Superior temporal gyrus (tissue), 1 donor: ENCODE measurements around the gene SNAP29.
"Not testable (repeated sequence)": the region's sequence is repeated elsewhere in the genome, so short reads cannot be mapped to it uniquely, and the experiment has no call there.

Source experiments
- DNase-seq: peaks from one replicate; pipeline ENCODE4 v3.0.0-alpha.2; 2016; ENCODE audit errors: extremely low spot score

SNAP29 gene

DNA sequence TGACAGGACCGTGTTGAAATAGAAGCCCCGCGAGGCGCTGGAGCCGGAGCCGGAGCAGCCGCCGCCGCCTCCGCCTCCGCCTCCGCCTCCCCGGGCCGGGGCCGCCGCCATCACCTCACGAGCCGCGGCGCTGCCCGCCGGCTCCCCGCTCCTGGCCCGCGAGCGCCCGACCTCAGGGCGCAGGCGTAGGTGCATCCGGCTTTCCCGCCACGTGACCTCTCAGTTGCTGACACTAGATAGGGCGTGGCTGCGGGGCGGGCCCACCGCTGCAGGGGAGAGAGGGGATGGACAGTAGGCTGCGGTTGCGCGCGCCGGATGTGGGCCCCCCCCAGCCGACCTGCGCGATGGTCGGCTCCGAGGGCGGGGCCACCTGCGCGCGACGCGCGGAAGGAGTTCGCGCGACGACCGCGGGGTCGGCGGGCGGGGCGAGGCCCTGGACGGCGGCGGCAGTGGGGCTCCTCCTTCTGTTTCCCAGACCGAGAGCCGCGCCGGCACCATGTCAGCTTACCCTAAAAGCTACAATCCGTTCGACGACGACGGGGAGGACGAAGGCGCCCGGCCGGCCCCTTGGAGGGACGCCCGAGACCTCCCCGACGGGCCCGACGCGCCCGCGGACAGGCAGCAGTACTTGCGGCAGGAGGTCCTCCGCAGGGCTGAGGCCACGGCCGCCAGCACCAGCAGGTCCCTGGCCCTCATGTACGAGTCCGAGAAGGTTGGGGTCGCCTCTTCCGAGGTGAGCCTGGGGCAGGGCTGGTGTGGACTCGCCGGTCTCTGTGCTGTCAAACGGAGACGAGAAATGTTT lies at the start of gene SNAP29, which contains the start of gene PI4KA:
TSS of gene SNAP29 (plus strand) at position 393 of the 802 bp plus-strand sequence. CDS start at position 497, 104 bp downstream.
TSS of gene PI4KA (minus strand) at position 197 of the 802 bp plus-strand sequence. CDS start at position 111, 86 bp downstream.
- peak; percentile 98 for DNase-seq

DNA sequence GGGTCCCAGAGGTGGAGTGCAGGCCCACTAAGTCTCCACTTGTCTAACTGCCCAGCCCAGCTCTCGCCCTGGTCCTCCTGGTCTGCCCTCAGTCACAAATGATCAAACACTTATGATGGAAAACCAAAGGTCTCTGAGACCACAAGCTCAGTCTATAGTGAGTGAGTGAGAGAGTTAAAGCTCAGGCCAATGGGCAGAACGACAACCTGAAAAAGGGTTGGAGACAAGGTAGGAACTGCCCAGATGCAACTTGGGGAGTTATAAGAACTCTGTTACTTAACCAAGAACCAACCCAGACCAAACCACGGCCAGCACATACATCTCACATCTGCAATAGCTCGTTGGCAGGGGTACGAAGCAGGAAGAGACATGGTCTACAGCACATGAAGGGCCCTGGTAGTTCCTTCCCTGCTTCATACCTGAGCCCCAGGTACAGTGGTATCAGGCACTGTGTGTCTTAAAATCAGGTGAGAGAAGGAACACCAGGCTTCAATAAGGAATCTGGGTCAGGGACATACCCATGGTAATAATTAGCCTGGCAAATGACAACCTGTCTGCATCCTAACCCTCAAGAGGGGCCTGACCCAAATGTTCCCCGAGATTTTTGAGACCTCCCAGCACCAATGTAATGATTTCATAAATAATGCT lies 49.1 kb upstream of the SNAP29 start:
- DNase-seq = no peak

DNA sequence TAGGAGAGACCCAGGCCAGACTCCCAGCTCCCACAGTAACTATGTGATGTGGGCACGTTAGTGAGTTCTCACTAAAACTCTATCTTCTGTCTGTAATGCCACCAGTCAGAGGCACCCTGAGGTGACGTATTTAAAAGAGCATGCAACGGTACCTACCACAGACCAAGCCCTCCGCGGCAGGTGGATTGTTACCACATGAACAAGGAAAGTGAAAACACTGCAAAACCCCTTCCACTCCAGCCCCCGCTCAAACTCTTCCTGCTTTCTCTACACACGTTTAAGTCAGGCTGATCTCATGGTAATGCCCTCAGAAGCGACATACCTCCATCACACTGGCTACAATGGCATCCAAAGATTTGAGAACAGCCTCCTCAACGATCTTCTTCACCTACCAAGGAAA lies 48.2 kb upstream of the SNAP29 start:
- no peak for DNase-seq

DNA sequence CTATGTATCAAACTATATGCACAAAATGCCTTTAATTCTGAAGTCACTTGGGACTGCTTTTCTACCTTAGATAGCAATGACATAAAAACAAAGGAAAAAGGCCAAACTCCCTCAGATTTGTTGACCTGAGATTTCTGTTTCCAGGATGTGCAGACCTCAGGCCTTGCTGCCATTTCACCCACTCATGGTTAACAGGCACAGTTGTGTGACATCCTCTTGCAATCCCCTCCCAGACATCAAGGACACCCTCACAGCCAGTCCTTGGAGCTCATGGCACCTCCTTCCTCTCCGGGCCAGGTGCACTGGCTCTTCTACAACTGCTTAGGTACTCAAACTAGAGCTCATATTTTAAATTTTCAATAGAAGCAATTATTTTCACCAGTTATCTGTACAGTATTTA lies 47.6 kb upstream of the SNAP29 start:
- DNase-seq = no peak

DNA sequence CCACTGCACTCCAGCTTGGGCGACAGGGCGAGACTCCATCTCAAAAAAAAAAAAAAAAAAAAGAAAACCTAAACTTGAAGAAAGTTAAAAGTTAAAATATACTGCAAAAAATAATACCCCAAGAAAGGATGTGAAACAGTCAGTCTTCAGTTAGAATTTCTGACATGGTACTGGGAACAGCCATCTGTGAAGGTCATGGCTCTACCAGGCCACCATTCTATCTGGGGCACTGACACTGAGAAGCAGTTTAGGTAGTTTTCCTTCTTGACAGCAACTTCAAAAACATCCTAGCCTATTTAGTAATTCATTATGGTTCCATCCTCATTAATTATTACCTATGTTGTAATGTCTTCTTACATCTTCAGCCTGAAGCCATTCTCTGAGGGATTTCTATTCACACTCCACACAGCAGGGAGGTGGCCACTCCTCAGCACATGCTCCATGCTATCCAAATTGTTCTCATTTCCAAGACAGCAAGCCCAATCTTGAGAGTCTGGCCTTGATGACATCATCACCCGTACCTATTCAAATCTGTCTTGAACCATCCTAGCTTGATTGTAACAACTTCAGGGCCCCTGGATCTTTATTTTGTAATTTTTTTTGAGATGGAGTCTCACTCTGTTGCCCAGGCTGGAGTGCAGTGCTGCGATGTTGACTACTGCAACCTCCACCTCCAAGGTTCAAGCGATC lies 46.7 kb upstream of the SNAP29 start:
- no peak for DNase-seq

DNA sequence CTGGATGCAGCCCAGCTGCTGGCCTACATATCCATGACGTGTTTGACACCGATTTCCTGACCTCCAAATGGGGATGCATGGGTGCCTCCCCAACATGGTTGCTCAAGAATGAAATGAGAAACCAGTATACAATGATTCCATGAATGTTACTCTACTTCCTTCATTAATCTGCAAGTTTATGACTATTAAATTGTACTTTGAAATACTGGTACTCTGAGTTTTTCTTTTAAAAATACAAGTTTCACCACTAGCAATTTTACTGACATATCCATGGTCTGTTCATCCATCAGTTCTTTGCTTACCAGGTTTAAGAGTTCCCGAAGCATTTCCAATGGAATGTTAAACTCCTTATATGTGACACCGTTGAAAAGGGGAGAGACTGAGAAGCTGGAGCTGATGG lies 45.8 kb upstream of the SNAP29 start:
- no peak for DNase-seq

DNA sequence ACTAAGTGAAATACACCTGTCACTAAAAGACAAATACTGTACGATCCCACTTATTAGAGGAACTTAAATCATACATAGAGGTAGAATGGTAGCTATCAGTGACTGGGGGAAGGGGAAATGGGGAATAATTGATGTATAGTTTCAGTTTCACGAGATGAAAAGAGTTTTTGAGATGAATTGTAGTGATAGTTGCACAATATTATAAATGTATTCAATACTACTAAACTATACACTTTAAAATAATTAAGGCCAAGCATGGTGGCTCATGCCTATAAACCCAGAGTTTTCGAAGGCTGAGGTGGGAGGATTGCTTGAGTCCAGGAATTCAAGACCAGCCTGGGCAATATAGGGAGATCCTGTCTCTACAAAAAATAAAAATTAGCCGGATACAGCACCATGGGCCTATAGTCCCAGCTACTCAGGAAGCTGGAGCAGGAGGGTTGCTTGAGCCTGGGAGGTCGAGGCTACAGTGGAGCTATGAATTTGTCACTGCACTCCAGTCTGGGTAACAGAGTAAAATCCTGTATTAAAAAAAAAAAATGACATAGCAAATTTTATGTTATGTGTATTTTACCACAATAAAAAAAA lies 44.5 kb upstream of the SNAP29 start:
- DNase-seq = no peak

DNA sequence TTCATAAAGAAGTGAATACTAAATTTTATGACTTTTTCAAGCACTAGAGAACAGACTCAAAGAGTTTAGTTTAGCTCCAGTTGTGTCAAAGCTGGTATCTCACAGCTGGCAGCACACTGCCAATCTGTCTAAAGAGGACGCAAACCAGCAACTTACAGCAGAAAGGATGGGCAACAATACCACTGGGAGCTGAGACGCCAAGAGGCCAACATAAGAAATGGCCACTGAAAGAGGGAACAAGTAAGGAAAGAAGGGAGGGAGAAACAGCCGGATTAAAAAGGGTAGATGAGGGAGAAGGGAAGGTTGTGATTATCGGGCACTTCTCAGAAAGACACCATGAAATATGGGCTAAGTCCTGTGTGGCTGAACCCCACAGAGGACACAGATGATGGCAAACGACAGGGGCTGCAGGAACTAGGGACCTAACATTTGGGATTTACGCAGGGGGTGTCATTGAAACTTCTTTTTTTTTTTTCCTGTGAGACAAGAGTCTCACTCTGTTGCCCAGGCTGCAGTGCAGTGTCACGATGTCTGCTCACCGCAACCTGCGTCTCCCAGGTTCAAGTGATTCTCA lies 43.2 kb upstream of the SNAP29 start:
- DNase-seq = no peak

DNA sequence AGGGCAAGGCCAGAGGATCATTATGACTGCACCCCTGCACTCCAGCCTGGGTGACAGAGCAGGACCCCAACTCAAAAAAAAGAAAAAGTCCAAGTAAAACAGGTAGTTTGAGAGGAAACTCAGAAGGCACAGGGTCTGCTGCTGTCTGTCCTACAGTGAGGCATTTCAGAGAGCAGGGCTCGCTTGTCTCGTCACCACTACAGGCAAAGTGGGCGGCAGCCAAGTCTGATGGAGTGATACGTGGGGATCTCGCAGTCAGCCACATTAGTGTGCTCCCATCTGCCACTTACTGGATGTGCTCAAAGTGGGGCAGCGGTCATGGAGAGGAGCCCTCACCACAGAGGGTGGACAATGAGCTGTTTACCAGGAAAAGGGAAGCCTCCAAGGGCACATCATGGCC lies 42.2 kb upstream of the SNAP29 start:
- peak; percentile 53 for DNase-seq

DNA sequence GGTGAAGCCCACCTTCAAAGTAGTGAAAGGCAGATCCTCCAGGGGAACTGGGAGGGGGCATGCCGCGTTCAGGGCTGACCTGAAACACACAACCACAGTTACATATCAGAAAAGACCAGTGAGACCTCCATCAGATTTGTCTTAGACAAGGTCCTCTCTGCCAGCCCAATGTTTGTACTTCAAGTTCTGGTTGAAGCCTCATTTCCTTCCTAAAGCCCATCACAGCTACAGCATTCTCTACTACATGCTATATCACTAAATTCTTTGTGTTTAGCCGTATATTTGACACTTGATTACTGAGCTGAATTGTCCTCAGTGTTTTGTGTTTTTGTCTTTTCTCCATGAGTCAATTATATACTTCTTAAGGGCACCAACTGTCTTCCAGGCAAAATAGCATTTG lies 40.3 kb upstream of the SNAP29 start:
- no peak for DNase-seq

DNA sequence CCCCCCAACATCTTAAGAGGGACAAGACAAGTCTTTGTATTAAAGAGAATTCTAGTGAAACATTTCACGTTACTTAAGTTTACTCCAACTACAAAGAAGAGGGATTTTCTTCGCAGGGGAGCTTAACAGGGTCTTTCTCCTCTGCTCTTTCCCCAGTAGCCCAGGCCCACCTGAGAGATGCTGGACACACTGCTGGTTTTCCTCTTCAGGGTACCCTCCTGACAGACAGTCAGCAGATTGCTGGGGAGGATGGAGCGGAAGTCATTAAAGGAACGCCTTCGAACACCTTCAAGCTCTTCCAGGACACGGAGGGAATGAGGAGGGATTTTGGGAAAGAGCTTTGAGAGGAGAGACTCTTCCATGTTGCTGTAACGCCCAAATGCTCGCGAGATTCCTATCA lies 39.3 kb upstream of the SNAP29 start:
- no peak for DNase-seq

DNA sequence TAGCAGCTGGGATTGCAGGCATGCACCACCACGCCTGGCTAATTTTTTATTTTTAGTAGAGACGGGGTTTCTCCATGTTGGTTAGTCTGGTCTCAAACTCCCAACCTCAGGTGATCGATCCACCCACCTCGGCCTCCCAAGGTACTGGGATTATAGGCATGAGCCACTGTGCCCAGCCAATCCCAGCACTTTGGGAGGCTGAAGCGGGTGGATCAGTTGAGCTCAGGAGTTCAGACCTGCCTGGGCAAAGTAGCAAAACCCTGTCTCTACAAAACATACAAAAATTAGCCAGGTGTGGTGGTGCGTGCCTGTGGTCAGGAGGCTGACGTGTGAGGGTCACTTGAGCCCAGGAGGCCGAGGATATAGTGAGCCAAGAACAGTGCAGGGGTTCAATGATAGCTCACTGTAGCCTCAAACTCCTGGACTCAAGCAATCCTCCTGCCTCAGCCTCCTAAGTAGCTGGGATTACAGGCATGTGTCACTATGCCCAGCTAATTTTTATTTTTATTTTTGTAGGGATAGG lies 37.0 kb upstream of the SNAP29 start:
- DNase-seq = not testable (repeated sequence)

DNA sequence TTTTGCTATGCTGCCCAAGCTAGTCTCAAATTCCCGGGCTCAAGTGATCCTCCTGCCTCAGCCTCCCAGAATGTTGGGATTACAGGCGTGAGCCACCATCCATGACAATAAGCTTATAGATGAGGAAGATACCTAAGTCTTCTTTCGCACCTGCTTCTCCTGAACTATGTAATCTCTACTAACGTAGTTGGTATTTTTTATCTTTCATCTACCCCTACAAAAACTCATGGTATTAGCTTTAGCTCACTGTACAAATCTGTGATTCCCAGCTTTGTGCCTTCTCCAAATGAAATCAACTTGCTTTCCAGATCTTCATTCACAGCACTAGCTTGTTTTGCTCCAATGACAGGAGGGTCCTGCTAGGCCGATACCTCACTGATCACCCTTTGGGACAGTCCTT lies 36.6 kb upstream of the SNAP29 start:
- DNase-seq = no peak

DNA sequence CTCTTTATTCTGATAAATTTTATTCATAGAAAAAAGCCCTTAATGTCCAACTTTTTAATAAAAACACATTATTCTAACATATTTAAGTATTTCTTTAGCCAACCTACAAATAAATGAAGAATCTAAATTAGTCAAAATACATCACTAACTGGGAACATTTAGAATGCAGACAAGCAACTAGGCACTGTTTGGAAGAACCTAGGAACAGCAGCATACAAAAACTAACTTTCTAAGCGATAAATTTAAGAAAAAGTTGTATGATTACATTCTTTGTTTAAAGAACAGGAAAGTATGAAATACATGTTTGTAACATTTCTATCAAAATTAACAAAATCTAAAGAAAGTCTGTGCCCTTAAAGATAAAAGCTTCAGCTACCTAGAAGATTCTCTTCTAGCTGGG lies 35.5 kb upstream of the SNAP29 start:
- no peak for DNase-seq

DNA sequence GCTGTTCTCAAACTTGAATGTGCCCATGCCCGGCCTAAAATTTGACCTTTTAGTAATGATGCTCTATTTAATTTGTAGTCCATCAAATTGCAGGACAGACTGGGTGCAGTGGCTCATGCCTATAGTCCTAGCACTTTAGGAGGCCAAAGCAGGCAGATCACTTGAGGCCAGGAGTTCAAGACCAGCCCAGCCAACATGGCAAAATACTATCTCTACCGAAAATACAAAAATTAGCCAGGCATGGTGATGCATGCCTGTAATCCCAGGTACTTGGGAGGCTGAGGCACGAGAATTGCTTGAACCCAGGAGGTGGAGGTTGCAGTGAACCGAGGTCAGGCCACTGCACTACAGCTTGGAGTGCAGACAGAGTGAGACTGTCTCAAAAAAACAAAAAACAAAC lies 33.6 kb upstream of the SNAP29 start:
- not testable (repeated sequence) for DNase-seq

DNA sequence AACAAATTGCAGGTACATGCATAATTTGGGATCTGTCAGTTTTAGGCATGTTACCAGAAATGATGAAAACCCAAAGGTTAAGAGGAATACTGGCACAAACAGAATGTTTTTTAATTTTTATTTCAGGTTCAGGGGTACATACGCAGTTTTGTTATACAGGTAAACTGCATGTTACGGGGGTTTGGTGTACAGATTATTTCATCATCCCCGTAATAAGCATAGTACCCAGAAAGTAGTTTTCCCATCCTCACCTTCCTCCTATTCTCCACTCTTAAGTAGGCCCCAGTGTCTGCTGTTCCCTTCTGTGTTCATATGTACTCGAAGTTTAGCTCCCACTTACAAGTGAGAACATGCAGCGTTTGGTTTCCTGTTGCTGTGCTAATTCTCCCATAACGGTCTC lies 33.2 kb upstream of the SNAP29 start:
- DNase-seq = no peak

DNA sequence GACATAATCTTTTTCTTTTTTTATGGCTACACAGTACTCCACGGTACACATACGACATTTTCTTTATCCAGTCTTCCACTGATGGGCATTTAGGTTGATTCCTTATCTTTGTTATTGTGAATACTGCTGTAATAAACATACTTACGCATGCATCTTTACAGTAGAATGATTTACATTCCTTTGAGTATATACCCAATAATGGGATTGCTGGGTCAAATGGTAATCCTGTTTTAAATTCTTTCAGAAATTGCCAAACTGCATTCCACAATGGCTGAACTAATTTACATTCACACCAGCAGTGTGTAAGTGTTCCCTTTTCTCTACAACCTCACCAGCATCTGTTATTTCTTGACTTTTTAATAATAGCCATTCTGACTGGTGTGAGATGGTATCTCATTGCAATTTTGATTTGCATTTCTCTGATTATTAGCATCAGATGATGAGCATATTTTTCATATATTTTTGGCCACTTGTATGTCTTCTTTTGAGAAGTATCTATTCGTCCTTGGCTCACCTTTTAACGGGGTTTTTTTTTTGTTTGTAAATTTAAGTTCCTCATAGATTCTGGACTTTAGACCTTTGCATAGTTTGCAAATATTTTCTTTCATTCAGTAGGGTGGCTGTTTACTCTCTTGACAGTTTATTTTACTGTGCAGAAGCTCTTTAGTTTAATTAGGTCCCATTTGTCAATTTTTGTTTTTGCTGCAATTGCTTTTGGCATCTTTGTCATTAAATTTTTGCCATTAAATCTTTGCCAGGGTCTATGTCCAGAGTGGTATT lies 32.2 kb upstream of the SNAP29 start:
- DNase-seq = not testable (repeated sequence)

DNA sequence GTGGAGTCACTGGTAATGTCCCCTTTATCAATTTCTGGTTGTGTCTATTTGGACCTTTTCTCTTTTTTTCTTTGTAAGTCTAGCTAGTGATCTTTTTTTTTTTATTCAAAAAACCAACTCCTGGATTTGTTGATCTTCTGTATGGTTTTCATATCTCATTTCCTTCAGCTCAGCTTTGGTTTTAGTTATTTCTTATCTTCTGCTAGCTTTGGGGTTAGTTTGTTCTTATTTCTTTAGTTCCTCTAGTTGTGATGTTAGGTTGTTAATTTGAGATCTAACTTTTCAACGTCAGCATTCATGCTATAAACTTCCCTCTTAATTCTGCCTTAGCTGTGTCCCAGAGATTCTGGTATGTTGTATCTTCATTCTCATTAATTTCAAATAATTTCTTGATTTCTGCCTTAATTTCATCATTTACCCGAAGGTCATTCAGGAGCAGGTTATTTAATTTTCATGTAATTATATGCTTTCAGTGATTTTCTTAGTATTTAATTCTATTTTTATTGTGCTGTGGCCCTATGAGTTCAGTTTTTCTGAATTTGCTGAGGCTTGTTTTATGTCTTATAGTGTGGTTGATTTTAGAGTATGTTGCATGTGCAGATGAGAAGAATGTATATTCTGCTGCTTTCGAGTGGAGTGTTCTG lies 29.2 kb upstream of the SNAP29 start:
- DNase-seq = no peak

DNA sequence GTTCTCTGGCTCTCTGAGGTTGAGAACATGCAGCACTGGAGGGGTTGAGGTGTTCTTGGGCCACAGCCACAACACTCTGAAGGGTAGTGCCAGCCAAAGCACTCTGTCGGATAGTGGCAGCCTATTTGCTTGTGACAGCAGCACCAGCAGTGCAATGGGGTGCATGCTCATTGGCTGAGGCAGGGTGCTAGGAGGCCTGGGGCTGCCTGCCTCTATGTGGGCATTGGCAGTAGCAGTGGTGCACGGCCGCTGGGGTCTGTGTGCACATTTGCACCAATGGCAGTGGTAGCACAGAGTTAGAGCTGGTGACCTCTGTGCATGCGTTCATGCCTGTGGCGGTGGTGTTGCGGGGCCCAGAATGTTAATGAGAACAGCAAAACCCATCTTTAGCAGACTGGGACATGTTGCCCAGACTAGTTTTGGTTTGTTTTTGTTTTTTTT lies 25.6 kb upstream of the SNAP29 start:
- DNase-seq = no peak

DNA sequence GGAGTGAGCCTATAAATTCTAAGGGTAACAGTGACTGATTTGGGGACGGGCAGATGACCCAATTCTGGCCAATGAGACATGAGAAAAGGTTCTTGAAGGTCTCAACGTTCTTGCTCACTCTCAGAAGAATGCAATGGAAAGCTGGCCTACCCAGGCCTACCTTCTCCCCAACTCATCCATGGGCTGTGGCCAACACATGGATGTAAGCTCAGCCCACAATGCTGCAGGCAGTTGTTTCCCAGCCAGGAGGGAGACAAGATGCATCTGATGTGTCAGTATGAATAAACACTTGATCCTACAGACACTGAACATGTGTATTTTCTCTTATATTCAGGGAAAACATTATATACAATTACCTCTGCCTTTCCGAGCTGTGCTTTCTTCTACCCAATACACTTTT lies 24.6 kb upstream of the SNAP29 start:
- DNase-seq = no peak
